OCI-M1 (cell line): ENCODE data around the gene XRRA1.
"Not testable (repeated sequence)": the region's sequence is repeated elsewhere in the genome, so short reads cannot be mapped to it uniquely, and the experiment has no call there.

ENCODE experiments used
- DNase-seq: peaks from one replicate; lab custom pipeline; 2025; lab: John Stamatoyannopoulos, UW

The XRRA1 gene

DNA sequence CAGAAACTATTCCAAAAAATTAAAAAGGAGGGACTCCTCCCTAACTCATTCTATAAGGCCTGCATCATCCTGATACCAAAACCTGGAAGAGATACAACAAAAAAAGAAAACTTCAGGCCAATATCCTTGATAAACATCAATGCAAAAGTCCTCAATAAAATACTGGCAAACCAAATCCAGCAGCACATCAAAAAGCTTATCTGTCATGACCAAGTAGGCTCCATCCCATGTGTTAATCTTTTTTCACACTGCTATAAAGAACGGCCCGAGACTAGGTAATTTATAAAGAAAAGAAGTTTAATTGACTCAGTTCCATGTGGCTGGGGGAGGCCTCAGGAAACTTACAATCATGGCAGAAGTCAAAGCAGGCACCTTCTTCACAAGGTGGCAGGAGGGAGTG lies 123.3 kb downstream of the XRRA1 start:
- DNase-seq, result not testable (repeated sequence)

DNA sequence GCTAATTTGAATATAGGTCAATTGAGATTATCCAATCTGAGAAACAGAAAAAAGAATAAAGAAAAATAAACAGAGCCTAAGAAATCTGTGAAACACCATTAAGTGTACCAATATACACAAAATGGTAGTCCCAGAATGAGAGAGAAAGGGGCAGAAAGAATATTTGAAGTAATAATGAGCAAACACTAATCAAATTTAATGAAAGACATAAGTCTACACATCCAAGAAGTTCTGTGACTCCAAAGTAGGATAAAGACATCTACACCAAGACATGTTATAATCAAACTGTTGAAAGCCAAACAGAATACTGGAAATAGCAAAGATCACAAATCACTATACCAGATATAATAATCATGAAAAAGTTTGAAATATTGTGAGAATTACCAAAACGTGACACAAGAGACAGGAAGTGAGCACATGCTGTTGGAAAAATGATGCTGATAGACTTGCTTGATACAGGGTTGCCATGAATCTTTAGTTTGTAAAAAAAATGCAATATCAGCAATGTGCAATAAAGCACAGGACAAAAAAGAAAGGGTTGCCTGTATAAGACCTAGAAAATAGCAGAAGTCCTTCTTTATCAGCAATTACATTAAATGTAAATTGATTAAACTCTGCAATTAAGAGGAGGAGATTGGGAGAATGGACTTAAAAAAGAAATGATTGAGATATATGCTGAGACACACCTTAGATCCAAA lies 124.5 kb downstream of the XRRA1 start:
- no peak for DNase-seq

DNA sequence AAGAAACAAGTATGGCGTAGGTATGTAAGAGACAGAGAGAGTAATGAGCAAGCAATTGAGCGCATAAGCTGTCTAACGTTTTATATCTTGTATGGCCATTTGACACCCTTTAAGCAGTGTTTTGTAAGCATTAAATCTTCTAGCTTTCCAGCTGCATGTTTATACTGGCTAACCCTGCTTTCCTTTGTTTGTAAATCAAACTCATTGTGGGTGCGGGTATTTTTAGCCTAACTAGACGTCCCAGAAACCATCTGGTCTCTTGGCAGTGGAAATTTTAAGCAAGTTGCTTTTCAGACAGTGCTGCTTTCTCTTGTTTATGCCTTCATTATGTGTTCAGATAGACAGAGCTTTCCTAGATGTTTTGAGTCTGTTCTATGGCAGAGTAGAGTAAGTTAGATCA lies 126.7 kb downstream of the XRRA1 start:
- DNase-seq, result no peak

DNA sequence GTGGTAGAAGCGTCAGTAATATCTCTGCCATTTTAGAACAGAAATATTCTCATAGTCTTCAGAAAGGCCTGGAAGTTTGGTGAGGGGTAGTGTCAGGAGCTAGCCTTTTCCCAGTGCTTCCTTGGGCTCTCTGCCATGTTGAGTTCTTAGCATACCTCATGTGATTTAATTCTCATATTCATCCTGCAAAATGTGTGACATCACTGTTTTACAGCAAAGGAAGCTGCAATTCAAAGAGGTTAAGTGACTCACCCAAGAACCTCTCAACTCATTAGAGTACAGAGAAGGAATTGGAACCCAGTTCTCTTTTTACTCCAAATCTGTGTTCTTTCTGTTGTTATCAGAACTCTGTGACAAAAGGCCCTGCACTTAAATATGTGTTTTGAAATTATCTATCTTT lies 128.1 kb downstream of the XRRA1 start:
- no peak for DNase-seq

DNA sequence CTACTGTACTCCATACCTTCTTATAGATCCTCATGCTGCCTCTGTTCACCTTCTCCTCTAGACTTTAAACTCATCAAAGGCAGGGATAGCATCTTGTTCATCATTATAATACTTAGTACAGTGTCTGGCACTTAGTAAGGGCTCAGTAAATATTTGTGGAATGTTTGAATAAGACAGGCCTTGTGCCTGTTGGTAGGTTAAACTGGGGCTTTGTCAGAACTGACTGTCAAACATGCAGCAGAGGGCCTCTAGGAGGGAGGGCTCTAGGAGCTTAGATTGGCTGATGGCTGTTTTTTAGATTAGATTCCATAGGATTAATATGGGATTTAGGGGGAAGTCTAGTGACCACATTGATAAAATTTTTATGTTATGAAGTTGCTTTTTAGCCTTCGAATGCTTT lies 129.5 kb downstream of the XRRA1 start:
- no peak for DNase-seq

DNA sequence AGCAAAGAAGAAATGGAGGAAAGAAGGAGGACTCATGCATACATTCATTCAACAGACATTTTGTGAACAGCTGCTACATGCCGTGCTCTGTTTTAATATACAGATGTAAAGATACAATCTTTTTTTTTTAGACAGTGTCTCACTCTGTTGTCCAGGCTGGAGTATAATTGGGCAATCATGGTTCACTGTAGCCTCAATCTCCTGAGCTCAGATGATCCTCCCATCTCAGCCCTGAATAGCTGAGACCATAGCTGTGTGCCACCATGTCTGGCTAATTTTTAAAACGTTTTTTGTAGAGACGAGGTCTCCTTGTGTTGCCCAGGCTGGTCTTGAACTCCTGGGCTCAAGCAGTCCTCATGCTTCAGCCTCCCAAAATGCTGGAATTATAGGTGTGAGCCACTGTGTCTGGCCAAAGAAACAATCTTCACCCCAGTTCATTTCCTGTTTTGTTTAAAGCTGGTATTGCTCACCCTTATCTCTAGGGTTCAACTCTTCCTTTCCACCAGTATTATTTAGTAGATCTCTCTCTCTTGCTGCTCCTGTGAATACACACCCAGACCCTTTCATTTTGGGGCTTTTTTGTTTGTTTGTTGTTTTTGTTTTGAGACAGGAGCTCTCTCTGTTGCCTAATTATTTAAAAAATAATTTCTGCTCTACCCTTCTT lies 130.5 kb downstream of the XRRA1 start:
- peak; percentile 66 for DNase-seq

DNA sequence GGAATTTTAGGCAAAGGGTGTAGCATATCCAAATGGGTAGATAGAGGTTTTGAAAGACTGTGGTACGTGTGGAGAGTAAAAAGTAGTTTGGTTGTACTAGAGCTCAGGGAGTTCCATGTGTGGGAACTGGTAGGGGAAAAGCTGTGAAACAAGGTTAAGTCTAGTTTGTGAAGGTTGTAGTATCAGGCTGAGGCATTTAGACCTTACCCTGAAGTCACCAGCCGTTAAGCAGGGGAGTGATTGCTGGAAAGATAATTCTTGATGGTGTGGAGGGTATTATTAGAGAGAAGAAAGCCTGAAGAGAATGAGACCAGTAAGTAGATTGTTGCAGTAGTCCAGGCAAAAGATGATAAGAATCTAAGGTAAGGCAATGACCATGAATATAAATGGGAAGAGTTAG lies 132.2 kb downstream of the XRRA1 start:
- DNase-seq, result no peak

DNA sequence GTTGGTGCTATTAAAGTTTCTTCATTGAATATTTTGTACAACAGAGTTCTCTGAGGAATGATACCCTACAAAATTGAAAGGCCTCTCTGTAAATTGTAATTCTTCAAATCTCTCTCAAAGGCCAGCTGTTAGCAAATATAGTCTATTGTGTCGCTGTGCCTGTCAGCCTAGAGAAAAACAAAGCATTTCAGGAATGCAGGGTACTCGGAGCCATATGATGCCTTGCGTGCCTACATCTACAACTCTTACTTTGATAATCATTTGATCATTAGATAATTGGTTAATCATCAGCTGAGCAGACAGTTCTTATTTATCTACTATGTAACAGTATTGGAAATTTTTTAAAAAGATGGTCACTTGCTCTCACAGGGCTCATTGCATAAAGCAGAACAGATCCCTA lies 132.9 kb downstream of the XRRA1 start:
- DNase-seq, result no peak

DNA sequence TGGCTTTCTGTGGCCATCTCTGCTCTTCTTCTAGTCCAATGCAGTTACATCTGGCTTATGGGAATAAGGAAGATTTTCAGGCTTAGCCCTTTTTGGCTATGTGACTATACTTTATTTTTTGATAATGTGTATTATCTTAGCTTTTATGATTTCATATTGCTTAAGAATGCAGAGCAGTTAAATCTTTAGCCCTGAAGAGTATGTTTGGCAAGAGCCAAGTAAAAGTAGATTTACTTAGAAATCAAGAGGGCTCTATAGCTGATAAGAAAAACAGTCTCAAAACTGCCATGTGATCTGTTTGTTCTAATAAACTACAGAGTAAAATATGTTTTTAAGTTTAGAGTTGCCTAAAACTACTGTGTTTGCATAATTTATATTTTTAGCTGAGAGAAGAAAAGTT lies 139.1 kb downstream of the XRRA1 start:
- DNase-seq, result no peak

DNA sequence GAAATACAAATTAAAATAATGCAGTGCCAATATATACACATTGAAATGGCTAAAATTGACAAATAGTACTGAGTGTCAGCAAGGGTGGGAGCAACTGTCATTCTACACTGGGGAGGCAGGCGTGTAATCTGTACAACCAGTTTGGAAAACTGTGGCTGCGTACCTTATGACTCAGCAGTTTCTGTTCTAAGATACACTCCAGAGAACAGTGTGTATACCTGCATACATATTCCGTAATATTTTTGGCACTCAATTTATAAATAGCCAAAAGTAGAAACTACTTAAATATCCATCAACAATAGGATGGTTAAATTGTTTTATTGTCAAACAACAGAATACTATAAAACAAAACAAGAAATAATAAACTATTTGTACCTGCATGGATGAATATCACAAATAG lies 142.6 kb downstream of the XRRA1 start:
- DNase-seq, result peak; percentile 64

DNA sequence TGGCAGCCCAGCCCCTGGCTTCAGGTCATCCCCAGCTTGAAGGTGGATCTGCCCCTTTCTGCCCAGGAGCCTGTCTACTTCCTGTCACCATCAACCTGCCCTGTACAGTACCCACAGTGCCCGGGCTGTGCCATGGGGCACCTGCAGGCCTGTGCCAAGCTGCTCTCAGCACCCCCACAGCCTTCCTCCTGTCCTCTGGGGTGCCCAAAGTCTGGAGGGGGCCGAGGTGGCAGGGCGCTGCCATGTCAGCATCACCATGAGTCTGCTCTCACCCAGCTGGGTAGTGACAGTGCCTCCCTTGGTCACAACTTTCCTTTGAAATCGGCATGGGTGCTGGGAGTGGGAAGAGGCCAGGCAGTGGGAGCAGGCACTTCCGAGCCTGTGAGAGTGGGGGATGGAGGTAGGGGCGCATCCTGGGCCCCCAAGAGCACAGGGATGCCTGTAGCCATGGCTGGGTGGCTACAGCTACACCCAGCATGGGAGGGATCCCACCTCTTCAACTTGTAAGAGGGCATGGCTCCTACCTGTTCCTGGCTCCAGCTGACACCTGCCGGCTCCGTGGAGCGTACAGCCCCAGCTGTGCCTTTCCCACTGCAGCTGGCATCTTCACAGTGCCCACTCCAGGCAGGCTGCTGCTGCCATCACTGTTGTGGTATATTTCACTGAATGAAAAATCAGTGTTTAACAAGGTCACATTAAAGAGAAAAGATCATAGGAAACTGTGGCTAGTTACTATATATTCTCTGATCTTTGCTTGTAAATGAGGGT lies 157.4 kb downstream of the XRRA1 start:
- DNase-seq, result no peak
